ENCODE results near the gene ZNF530.

DNA sequence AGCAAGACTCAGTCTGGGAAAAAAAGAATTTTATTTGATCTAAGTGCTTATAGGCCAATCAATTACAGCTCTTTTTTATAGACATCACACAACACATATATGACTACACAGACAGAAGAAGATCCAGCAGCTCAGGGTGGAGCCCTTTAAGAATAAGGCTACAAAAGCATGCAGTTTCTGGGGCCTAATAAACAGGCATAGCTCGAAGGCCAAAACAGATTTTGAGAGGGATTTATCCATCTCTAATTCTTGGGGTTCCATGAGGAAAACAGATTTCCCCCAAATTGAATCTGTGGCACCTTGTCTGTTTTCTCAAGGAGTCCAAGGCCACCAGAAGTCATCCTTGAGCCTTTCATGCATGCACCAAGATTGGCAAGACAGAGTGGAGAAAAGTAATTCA is 36.1 kb upstream of the ZNF530 start:
- TF ChIP-seq CREB1 (CRISPR knock-in tag; IDR thresholded peaks at IDR 0.05; ENCODE audit: low read depth) (no peak), EZH2 (IDR thresholded peaks at IDR 0.05; ENCODE audit: low read depth, unreplicated experiment) (no peak)
- TF ChIP-seq, protein P1, sequence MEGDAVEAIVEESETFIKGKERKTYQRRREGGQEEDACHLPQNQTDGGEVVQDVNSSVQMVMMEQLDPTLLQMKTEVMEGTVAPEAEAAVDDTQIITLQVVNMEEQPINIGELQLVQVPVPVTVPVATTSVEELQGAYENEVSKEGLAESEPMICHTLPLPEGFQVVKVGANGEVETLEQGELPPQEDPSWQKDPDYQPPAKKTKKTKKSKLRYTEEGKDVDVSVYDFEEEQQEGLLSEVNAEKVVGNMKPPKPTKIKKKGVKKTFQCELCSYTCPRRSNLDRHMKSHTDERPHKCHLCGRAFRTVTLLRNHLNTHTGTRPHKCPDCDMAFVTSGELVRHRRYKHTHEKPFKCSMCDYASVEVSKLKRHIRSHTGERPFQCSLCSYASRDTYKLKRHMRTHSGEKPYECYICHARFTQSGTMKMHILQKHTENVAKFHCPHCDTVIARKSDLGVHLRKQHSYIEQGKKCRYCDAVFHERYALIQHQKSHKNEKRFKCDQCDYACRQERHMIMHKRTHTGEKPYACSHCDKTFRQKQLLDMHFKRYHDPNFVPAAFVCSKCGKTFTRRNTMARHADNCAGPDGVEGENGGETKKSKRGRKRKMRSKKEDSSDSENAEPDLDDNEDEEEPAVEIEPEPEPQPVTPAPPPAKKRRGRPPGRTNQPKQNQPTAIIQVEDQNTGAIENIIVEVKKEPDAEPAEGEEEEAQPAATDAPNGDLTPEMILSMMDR (conservative IDR thresholded peaks at IDR 0.05; ENCODE audit: low read depth in 2 of 2) = no peak

Measured in GM23338 (cell line).